ENCODE results near the gene COX10.
A peak's percentile ranks its signal among the peaks of the same experiment; 100 is the strongest.
"Not testable (repeated sequence)": the region's sequence is repeated elsewhere in the genome, so short reads cannot be mapped to it uniquely, and the experiment has no call there.

COX10 gene

DNA sequence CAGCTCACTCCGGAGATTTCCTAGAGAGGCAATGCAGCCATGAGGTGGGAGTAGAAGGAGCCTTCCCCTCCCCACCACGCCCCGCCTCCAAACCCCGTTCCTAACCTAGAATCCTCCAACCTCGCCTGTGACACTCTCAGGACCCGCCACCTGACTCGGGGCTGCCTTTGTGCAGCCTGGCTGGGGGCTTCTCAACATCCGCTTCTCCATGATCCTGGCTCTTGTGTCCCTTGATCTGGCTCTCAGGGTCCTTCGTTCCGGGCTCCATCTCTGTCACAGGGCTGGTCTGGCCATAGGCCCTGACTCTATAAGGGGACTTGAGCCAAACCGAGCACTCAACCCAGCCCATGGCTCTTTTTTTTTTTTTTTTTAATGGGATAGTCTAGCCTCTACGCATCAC is 143.1 kb downstream of the COX10 start:
- H3K4me3 ChIP-seq (ENCODE audit: control insufficient read depth, low read depth, low read length) = no peak overlapping the region
- DNase-seq (ENCODE audit: low read depth) = no peak
- no peak for TF ChIP-seq CTCF (IDR thresholded peaks at IDR 0.05; ENCODE audit: control insufficient read depth, insufficient read depth, low read depth, low read length, missing control alignments)

DNA sequence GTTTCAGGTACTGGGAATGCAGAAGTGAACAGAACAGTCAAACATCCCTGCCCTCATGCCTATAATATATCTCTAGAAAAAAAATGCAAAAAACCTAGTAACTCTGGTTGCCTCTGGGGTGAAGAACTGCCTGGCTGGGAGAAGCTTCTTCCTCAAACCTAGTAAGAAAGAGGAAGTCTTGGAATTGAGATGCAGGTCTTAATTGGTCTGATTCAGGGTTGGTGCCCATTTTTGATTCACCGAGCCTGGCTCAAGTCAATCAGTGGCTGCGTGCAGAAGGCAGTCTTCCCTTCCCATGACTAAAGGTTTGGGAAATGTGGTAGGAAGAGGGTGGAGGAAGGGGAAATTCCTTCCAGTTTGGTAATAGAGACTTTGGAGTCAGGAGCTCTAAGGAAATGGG is 145.0 kb downstream of the COX10 start:
- no peak for TF ChIP-seq CTCF (IDR thresholded peaks at IDR 0.05; ENCODE audit: control insufficient read depth, insufficient read depth, low read depth, low read length, missing control alignments)
- DNase-seq (ENCODE audit: low read depth) = no peak
- no peak overlapping the region for H3K4me3 ChIP-seq (ENCODE audit: control insufficient read depth, low read depth, low read length)

DNA sequence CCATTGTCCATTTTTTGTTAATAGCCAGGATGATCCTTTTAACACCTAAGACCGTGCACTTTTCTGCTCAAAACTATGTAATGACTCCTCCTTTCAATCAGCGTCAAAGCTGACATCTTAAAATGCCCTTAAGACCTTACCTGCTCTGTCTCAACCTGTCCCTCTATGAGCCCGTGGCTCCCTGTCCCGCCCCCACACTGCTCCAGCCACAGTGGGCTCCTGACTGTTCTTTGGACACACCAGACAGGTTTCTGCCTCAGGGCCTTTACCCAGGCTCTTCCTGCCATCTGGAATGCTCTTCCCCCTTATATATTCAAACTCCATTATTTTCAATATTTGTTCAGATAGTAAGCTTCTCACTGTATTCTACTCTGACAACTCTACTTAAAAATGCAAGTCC is 153.3 kb downstream of the COX10 start:
- no peak for TF ChIP-seq CTCF (IDR thresholded peaks at IDR 0.05; ENCODE audit: control insufficient read depth, insufficient read depth, low read depth, low read length, missing control alignments)
- H3K4me3 ChIP-seq (ENCODE audit: control insufficient read depth, low read depth, low read length) = no peak overlapping the region
- DNase-seq (ENCODE audit: low read depth) = no peak

DNA sequence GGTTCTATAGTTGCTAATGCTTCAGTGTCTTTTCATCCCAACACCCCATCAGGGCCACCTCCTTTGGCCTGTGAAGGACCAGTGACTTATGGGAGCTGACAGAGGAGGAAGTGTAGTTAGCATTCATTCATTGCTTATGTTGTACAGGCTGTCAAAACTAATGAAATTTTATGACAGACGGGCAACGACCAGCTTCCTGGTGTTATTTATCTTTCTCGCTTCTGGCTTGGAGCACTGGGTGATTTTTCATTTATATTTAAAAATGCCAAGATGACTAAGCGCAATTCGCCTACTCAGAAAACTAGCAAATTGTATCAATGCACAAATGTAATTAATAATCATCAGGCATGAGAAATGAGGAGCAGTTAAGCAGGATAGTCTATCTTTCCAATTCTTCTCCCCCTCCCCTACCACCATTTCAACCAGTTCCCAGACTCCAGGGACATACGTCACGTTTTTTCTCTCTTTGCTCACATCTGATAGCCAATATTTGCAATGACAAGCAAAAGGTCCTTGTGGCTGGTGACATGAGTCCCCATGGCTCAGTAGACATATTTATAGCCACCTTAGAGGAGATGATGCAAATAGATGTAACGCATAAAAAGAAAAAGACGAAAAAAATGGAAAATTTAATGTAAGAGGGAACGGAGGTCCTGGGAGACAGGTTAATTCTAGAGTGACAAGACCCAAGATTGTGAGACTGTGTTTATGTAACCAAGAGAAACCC is 156.1 kb downstream of the COX10 start:
- no peak for DNase-seq (ENCODE audit: low read depth)
- no peak overlapping the region for H3K4me3 ChIP-seq (ENCODE audit: control insufficient read depth, low read depth, low read length)
- TF ChIP-seq CTCF (IDR thresholded peaks at IDR 0.05; ENCODE audit: control insufficient read depth, insufficient read depth, low read depth, low read length, missing control alignments) = no peak

- DNase-seq (ENCODE audit: low read depth) = no peak
- H3K4me3 ChIP-seq (ENCODE audit: control insufficient read depth, low read depth, low read length) = no peak overlapping the region
- no peak for TF ChIP-seq CTCF (IDR thresholded peaks at IDR 0.05; ENCODE audit: control insufficient read depth, insufficient read depth, low read depth, low read length, missing control alignments)
Observed at GRCh38 chr17:14227052-14227451, 157.7 kb downstream of the COX10 start.

DNA sequence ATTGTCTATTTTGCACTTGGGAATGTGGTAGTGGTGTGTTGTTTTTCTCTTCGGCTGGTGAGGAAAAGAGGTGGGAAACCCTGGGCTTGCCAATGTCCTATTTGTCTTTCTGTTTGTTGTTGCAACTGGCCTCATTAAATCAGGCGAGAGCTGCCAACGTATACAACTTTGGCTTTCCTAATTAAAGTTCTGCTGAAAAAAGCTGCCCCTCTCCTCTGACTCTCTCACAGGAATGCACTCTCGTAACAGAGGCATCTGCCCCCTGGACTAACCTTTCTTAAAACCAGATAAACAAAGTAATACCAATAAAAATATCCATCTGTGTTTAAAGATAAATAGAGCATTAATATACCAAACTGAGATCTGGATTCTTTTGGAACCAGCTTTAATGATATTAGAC is 159.6 kb downstream of the COX10 start:
- peak; percentile 80 for DNase-seq (ENCODE audit: low read depth)
- no peak overlapping the region for H3K4me3 ChIP-seq (ENCODE audit: control insufficient read depth, low read depth, low read length)
- TF ChIP-seq CTCF (IDR thresholded peaks at IDR 0.05; ENCODE audit: control insufficient read depth, insufficient read depth, low read depth, low read length, missing control alignments) = no peak

GRCh38 chr17:14231187-14231586 is 161.9 kb downstream of the COX10 start:
- H3K4me3 ChIP-seq (ENCODE audit: control insufficient read depth, low read depth, low read length); DNase-seq (ENCODE audit: low read depth): not testable (repeated sequence)

GRCh38 chr17:14235047-14235446 is 165.7 kb downstream of the COX10 start:
- not testable (repeated sequence) for H3K4me3 ChIP-seq (ENCODE audit: control insufficient read depth, low read depth, low read length); DNase-seq (ENCODE audit: low read depth)

DNA sequence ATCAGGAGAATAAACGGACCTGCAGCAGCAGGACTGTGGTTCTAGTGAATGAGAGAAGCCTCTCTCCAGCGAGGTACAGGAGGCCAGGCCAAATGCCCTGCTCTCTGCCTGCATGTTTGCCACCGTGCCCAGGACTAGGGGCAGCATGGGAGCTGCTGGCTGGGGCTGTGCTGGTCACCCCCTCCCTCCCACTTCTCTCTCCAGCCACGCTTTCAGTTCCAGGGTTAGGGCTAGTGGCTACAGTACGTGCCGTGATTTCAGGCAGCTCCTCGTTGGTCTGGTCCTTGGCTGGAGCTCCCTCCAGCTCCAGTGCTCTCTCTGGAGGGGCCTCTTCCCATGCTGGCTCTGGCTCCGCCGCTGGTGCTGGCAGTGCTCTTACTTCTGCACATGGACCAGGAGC is 166.7 kb downstream of the COX10 start:
- not testable (repeated sequence) for H3K4me3 ChIP-seq (ENCODE audit: control insufficient read depth, low read depth, low read length); DNase-seq (ENCODE audit: low read depth)

DNA sequence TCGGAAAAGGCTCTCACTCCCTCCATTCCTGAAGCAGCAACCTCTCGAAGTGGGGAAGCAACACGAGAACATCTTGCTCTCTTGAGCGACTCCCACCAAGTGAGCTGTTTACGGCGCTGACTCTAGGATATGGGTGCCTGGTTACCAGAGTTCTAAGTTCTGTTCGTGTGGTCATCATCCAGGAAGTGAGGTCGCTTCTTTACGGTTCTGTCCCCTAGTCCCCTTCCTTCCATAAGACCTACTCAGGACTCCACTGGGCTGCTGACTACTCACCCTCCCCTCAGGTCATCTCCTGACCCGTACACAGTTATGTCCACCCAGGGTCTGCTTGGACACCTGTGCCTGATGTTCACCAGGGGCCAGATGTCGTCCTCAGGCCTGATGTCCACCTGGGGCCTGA is 167.5 kb downstream of the COX10 start, which contains the start of gene CDRT15:
Gene CDRT15, minus strand, starts transcription at position 101 of the 400 bp plus-strand sequence. Its CDS starts 29 bp downstream, at position 72.
- not testable (repeated sequence) for DNase-seq (ENCODE audit: low read depth); H3K4me3 ChIP-seq (ENCODE audit: control insufficient read depth, low read depth, low read length)

DNA sequence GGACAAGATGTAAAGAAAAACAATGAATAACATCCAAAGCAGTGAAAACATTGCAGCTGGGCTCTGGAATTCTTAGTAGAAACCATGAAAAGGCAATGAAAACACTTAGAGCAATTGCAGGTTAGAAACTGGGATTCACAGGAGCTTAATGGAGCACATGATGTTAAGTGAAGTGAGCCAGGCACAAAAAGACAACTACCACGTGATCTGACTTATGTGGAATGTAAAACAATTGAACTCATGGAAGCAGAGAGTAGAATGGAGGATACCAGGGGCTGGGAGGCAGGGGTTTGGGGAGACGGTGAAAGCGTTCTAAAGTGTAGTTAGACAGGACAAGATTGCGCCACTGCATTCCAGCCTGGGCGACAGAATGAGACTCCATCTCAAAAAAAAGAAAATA is 170.0 kb downstream of the COX10 start:
- not testable (repeated sequence) for DNase-seq (ENCODE audit: low read depth); H3K4me3 ChIP-seq (ENCODE audit: control insufficient read depth, low read depth, low read length)

Data from AG09309 (cell line).